Suppressor macrophage treated with lipopolysaccharide for 1 hour (primary cell): ENCODE data around the gene CDC42BPG.

Experiments used
- DNase-seq, 3 donors: peaks; one replicate each; pipeline ENCODE4 v3.0.0-alpha.2; 2020 to 2022

CDC42BPG gene

GRCh38 chr11:64844330-64845128, at the start of gene CDC42BPG:
Gene CDC42BPG (minus strand): TSS chr11:64844653. CDS start chr11:64844569, 84 bp downstream.
- DNase-seq = peak; percentile 80 to 91 (median 81)

GRCh38 chr11:64893194-64894069, 49.0 kb upstream of the CDC42BPG start:
- DNase-seq = no peak

- no peak for DNase-seq
These were observed 48.4 kb upstream of the CDC42BPG start for GRCh38 chr11:64892838-64893193.

- DNase-seq = no peak
These were observed 48.0 kb upstream of the CDC42BPG start for GRCh38 chr11:64892411-64892831.

- no peak for DNase-seq
These were observed 47.4 kb upstream of the CDC42BPG start for GRCh38 chr11:64891880-64892279.

- no peak for DNase-seq
These were observed 46.9 kb upstream of the CDC42BPG start for GRCh38 chr11:64891215-64891848.

GRCh38 chr11:64890522-64890939, 46.1 kb upstream of the CDC42BPG start:
- no peak for DNase-seq

GRCh38 chr11:64888729-64889511, 44.5 kb upstream of the CDC42BPG start:
- peak in 2 of 3 donors; percentile 33 to 47 for DNase-seq

GRCh38 chr11:64888406-64888728, 43.9 kb upstream of the CDC42BPG start:
- DNase-seq = no peak

GRCh38 chr11:64887757-64888405, 43.4 kb upstream of the CDC42BPG start:
- DNase-seq = peak; percentile 82 to 95 (median 88)

- no peak for DNase-seq
These were observed 42.8 kb upstream of the CDC42BPG start for GRCh38 chr11:64887234-64887756.

GRCh38 chr11:64885367-64886286, 41.2 kb upstream of the CDC42BPG start:
- DNase-seq = peak; percentile 88 to 97 (median 95)

- DNase-seq = no peak
These were observed 39.6 kb upstream of the CDC42BPG start for GRCh38 chr11:64884019-64884418.

- DNase-seq = no peak
These were observed 39.1 kb upstream of the CDC42BPG start for GRCh38 chr11:64883575-64883974.

- DNase-seq = no peak
These were observed 37.8 kb upstream of the CDC42BPG start for GRCh38 chr11:64882243-64882642.

- DNase-seq = no peak
These were observed 37.0 kb upstream of the CDC42BPG start for GRCh38 chr11:64881476-64881875.

GRCh38 chr11:64880240-64881001, 36.0 kb upstream of the CDC42BPG start:
- peak; percentile 60 to 88 (median 67) for DNase-seq

- peak; percentile 93 to 98 (median 97) for DNase-seq
These were observed 34.9 kb upstream of the CDC42BPG start for GRCh38 chr11:64879244-64879900.
